ENCODE measurements around the gene PDXK.

PDXK gene

GRCh38 chr21:43808367-43808766 lies 89.4 kb downstream of the PDXK start:
- no peak for DNase-seq

GRCh38 chr21:43808832-43809251 lies 89.9 kb downstream of the PDXK start:
- DNase-seq = no peak

GRCh38 chr21:43809346-43809799 lies 90.4 kb downstream of the PDXK start:
- DNase-seq = no peak

- no peak for DNase-seq
Observed at GRCh38 chr21:43809853-43810504, 91.0 kb downstream of the PDXK start.

- peak; percentile 92 for DNase-seq
Observed at GRCh38 chr21:43810505-43811261, 91.8 kb downstream of the PDXK start.

GRCh38 chr21:43811262-43812105 lies 92.6 kb downstream of the PDXK start:
- no peak for DNase-seq

Data from activated CD4-positive, alpha-beta T cell treated with anti-CD3 and anti-CD28 coated beads, Interleukin-2, amount 50 U/mL, for 16 hours (primary cell).